Cardiac muscle cell (in vitro differentiated cells and primary cell): ENCODE data around the gene PIK3R2. TPM values are rescaled to one million over a fixed set of nuclear protein-coding genes. Genes with fewer than 3 reads are reported as not detected.

Experiments used
- DNase-seq, 2 donors: peaks; one replicate each; pipeline versions ENCODE4 v3.0.0 to v3.0.0-alpha.2; 2010 to 2017; ENCODE audit warnings: low read depth in 1 of 2, low spot score in 1 of 2
- H3K27ac ChIP-seq: fragments of 200-600 bp; sonication (generic); 2 replicates; pipeline ENCODE4 v1.5.1; 2016
- H3K27me3 ChIP-seq: fragments of 200-600 bp; sonication (generic); 2 replicates; pipeline ENCODE4 v1.6.0; 2016; ENCODE audit warnings: control low read depth
- H3K36me3 ChIP-seq: fragments of 200-600 bp; sonication (generic); 2 replicates; pipeline ENCODE4 v1.5.1; 2016; ENCODE audit warnings: control low read depth
- H3K4me1 ChIP-seq: fragments of 200-600 bp; sonication (generic); 2 replicates; pipeline ENCODE4 v1.8.1; 2017; ENCODE audit warnings: low read depth, mild to moderate bottlenecking, mixed run types
- H3K4me3 ChIP-seq: fragments of 200-600 bp; sonication (generic); 2 replicates; pipeline ENCODE4 v1.5.1; 2016; ENCODE audit warnings: mild to moderate bottlenecking
- H3K9me3 ChIP-seq: fragments of 200-600 bp; sonication (generic); 2 replicates; pipeline ENCODE4 v1.5.1; 2017; ENCODE audit warnings: low read depth, mild to moderate bottlenecking, control low read depth
- polyA plus RNA-seq: library from polyadenylated mRNA; unstranded; fragments of >200 nt; fragmentation: Nextera tagmentation; extraction: Ambion mirVana; gene quantifications from 2 replicates; pipeline ENCODE4 v1.2.1, GENCODE V29; 2016
- total RNA-seq: library from RNA; depleted of rRNA; stranded (reverse); fragments of >200 nt; gene quantifications from 2 replicates; pipeline ENCODE4 v1.2.3, GENCODE V29; 2016
- TF ChIP-seq, protein P1 (sequence below): IDR thresholded peaks from 2 replicates; pipeline ENCODE4 v1.5.1; 2012; ENCODE audit warnings: low read depth, mild to moderate bottlenecking, low read length

Gene PIK3R2
- total and polyA plus RNA-seq, 2 experiments from 2014 or later, result 53.8 to 64.7 TPM

DNA sequence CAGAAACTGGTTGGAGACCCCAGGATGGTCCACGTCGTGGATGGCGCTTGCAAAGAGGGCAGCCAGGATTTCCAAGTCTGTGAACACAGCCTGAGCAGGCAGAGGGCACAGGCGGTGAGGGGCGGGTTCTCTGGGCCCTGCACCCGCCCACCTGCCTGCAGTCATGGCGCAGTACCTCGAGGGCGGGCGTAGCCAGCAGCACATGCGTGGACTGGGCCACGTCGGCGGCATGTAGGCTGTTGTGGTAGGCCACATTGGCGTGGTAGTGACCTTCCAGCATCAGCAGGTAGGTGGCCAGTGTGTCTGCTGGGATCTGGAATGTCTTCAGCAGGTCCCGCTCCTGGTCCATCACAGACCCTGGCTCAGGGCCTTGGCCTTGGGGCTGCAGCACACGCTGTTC lies 65.2 kb downstream of the PIK3R2 start:
- no peak for DNase-seq
- H3K9me3 ChIP-seq, result no peaks in the 10 kb centered on the region
- H3K4me3 ChIP-seq, result no peak overlapping the region
- TF ChIP-seq, protein P1, sequence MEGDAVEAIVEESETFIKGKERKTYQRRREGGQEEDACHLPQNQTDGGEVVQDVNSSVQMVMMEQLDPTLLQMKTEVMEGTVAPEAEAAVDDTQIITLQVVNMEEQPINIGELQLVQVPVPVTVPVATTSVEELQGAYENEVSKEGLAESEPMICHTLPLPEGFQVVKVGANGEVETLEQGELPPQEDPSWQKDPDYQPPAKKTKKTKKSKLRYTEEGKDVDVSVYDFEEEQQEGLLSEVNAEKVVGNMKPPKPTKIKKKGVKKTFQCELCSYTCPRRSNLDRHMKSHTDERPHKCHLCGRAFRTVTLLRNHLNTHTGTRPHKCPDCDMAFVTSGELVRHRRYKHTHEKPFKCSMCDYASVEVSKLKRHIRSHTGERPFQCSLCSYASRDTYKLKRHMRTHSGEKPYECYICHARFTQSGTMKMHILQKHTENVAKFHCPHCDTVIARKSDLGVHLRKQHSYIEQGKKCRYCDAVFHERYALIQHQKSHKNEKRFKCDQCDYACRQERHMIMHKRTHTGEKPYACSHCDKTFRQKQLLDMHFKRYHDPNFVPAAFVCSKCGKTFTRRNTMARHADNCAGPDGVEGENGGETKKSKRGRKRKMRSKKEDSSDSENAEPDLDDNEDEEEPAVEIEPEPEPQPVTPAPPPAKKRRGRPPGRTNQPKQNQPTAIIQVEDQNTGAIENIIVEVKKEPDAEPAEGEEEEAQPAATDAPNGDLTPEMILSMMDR, result no peak
- H3K4me1 ChIP-seq, result no peaks in the 10 kb centered on the region
- no peaks in the 10 kb centered on the region for H3K36me3 ChIP-seq
- no peaks in the 10 kb centered on the region for H3K27me3 ChIP-seq
- no peak overlapping the region for H3K27ac ChIP-seq

DNA sequence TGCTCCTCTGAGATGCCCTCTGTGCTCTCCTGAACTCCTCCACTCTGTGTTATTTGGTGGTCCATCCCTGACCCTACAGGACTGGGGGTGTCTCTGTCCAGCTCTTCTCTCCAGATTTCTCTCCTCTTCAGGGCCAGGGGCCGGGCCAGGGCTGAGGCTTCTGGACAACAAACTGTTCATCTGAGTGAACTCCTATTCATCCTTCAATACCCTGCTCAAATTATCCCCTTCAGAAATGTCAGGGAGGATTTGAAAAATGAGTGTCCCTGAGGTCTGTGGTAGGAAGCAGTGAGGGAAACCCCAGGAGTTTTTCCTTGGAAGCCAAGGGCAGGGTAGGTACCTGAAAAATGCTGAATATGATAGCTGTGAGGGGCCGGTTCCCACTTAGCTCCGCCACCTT lies 65.6 kb downstream of the PIK3R2 start:
- DNase-seq, result no peak
- TF ChIP-seq, protein P1, result no peak

More for the DNA sequence above, 65.6 kb downstream of the PIK3R2 start:
- Histone ChIP-seq H3K4me1 (no peaks in the 10 kb centered on the region), H3K27me3 (no peaks in the 10 kb centered on the region), H3K9me3 (no peaks in the 10 kb centered on the region), H3K4me3 (no peak overlapping the region), H3K36me3 (no peaks in the 10 kb centered on the region), H3K27ac (no peak overlapping the region)

Other genes with a start within 250 kb of the PIK3R2 start
- gene CCDC124, start 220.1 kb upstream of the PIK3R2 start, total RNA-seq, result 80.5 and 103 TPM in 2 replicates
- 172 and 200 TPM in 2 replicates for gene CCDC124, start 220.1 kb upstream of the PIK3R2 start, polyA plus RNA-seq
- 23.4 and 26.7 TPM in 2 replicates for gene KCNN1, start 186.1 kb upstream of the PIK3R2 start, total RNA-seq
- 20.4 and 28.0 TPM in 2 replicates for gene KCNN1, start 186.1 kb upstream of the PIK3R2 start, polyA plus RNA-seq
- 9.2 and 16.1 TPM in 2 replicates for gene ARRDC2, start 145.0 kb upstream of the PIK3R2 start, total RNA-seq
- gene ARRDC2, start 145.0 kb upstream of the PIK3R2 start, polyA plus RNA-seq, result 6.8 and 10.7 TPM in 2 replicates
- gene IL12RB1, start 66.2 kb upstream of the PIK3R2 start, total RNA-seq, result not detected in 2 replicates
- not detected in 2 replicates for gene IL12RB1, start 66.2 kb upstream of the PIK3R2 start, polyA plus RNA-seq
- 6.6 and 8.1 TPM in 2 replicates for gene MAST3, start 55.4 kb upstream of the PIK3R2 start, total RNA-seq
- 5.5 and 8.4 TPM in 2 replicates for gene MAST3, start 55.4 kb upstream of the PIK3R2 start, polyA plus RNA-seq
- 0.98 and 1.4 TPM in 2 replicates for gene IFI30, start 20.6 kb downstream of the PIK3R2 start, total RNA-seq
- gene IFI30, start 20.6 kb downstream of the PIK3R2 start, polyA plus RNA-seq, result 1.0 TPM in 1 of 2 replicates, not detected in the other
- 38.2 and 74.5 TPM in 2 replicates for gene MPV17L2, start 40.1 kb downstream of the PIK3R2 start, total RNA-seq
- 25.5 and 51.7 TPM in 2 replicates for gene MPV17L2, start 40.1 kb downstream of the PIK3R2 start, polyA plus RNA-seq
- gene RAB3A, start 50.9 kb downstream of the PIK3R2 start, total RNA-seq, result 11.3 and 13.0 TPM in 2 replicates
- gene RAB3A, start 50.9 kb downstream of the PIK3R2 start, polyA plus RNA-seq, result 12.5 and 15.3 TPM in 2 replicates
- 0.67 and 8.3 TPM in 2 replicates for gene PDE4C, start 73.3 kb downstream of the PIK3R2 start, total RNA-seq
- 1.1 TPM in 2 replicates for gene PDE4C, start 73.3 kb downstream of the PIK3R2 start, polyA plus RNA-seq
- 2.3 and 3.2 TPM in 2 replicates for gene IQCN, start 121.3 kb downstream of the PIK3R2 start, total RNA-seq
- 0.38 and 0.72 TPM in 2 replicates for gene IQCN, start 121.3 kb downstream of the PIK3R2 start, polyA plus RNA-seq
- 430 and 496 TPM in 2 replicates for gene JUND, start 128.5 kb downstream of the PIK3R2 start, total RNA-seq
- gene JUND, start 128.5 kb downstream of the PIK3R2 start, polyA plus RNA-seq, result 262 and 265 TPM in 2 replicates
- 446 and 493 TPM in 2 replicates for gene LSM4, start 169.9 kb downstream of the PIK3R2 start, total RNA-seq
- gene LSM4, start 169.9 kb downstream of the PIK3R2 start, polyA plus RNA-seq, result 418 and 422 TPM in 2 replicates
- 19.6 and 19.7 TPM in 2 replicates for gene PGPEP1, start 187.4 kb downstream of the PIK3R2 start, total RNA-seq
- gene PGPEP1, start 187.4 kb downstream of the PIK3R2 start, polyA plus RNA-seq, result 12.9 and 14.0 TPM in 2 replicates
- 2.9 and 10.0 TPM in 2 replicates for gene GDF15, start 233.0 kb downstream of the PIK3R2 start, total RNA-seq
- gene GDF15, start 233.0 kb downstream of the PIK3R2 start, polyA plus RNA-seq, result 2.4 and 8.2 TPM in 2 replicates
- gene LRRC25, start 244.5 kb downstream of the PIK3R2 start, total RNA-seq, result 0.04 TPM in 1 of 2 replicates, not detected in the other
- not detected in 2 replicates for gene LRRC25, start 244.5 kb downstream of the PIK3R2 start, polyA plus RNA-seq